GM12864 (cell line): ENCODE data around the gene PLA2G6.
A peak's percentile ranks its signal among the peaks of the same experiment; 100 is the strongest.

ENCODE experiments used
- DNase-seq: peaks from one replicate; pipeline ENCODE4 v3.0.0-alpha.2; 2011; ENCODE audit warnings: low read depth
- H3K4me3 ChIP-seq: 2 replicates; pipeline ENCODE4 v1.5.1; 2011; ENCODE audit warnings: mild to moderate bottlenecking, low read depth, low read length, control low read depth
- CTCF ChIP-seq: IDR thresholded peaks from 2 replicates; pipeline ENCODE4 v1.5.1; 2011; ENCODE audit warnings: low read depth, mild to moderate bottlenecking, moderate library complexity, low read length, control low read depth, inconsistent platforms; ENCODE audit errors: missing control alignments

PLA2G6 gene

GRCh38 chr22:38203855-38204514 is 22.4 kb upstream of the PLA2G6 start:
- H3K4me3 ChIP-seq = no peak overlapping the region
- no peak for TF ChIP-seq CTCF
- no peak for DNase-seq

- no peak for TF ChIP-seq CTCF
- H3K4me3 ChIP-seq = peak overlapping the region; percentile 75
- no peak for DNase-seq
Observed at GRCh38 chr22:38203090-38203810, 21.6 kb upstream of the PLA2G6 start.

- no peak for DNase-seq
- TF ChIP-seq CTCF = peak; percentile 3
- H3K4me3 ChIP-seq = peak overlapping the region; percentile 75
Observed at GRCh38 chr22:38202437-38203089, 20.9 kb upstream of the PLA2G6 start.

- DNase-seq = peak; percentile 77
- peak within 1 kb of the TSS; percentile 75 for H3K4me3 ChIP-seq
- TF ChIP-seq CTCF = no peak
Observed at GRCh38 chr22:38201711-38202436, 20.2 kb upstream of the PLA2G6 start, which contains the start of gene MAFF. MAFF (plus strand) TSS chr22:38201994; CDS start chr22:38213854, 11,860 bp downstream.

GRCh38 chr22:38201371-38201710 is 19.7 kb upstream of the PLA2G6 start:
- no peak for TF ChIP-seq CTCF
- DNase-seq = no peak
- H3K4me3 ChIP-seq = peak overlapping the region; percentile 33

- no peak for DNase-seq
- TF ChIP-seq CTCF = no peak
- H3K4me3 ChIP-seq = no peak overlapping the region
Observed at GRCh38 chr22:38199826-38200559, 18.4 kb upstream of the PLA2G6 start.
